ENCODE results near the gene WSCD2.

GRCh38 chr12:108255252-108255602 lies 126.1 kb downstream of the WSCD2 start:
- TF ChIP-seq CTCF (IDR thresholded peaks at IDR 0.05) (no peak), EP300 (IDR thresholded peaks at IDR 0.05) (no peak), POLR2AphosphoS5 (IDR thresholded peaks at IDR 0.05) (no peak)
